ENCODE data around the gene CAPN12. TPM values are rescaled to one million over a fixed set of nuclear protein-coding genes. Genes with fewer than 3 reads are reported as not detected.
A peak's percentile ranks its signal among the peaks of the same experiment; 100 is the strongest.

The CAPN12 gene
- total and polyA plus RNA-seq, 10 of the 15 experiments (the other 5 are each of a cell fraction or from before 2014, with no cell fraction given), result 0.64 to 4.6 (median 2.0) TPM

DNA sequence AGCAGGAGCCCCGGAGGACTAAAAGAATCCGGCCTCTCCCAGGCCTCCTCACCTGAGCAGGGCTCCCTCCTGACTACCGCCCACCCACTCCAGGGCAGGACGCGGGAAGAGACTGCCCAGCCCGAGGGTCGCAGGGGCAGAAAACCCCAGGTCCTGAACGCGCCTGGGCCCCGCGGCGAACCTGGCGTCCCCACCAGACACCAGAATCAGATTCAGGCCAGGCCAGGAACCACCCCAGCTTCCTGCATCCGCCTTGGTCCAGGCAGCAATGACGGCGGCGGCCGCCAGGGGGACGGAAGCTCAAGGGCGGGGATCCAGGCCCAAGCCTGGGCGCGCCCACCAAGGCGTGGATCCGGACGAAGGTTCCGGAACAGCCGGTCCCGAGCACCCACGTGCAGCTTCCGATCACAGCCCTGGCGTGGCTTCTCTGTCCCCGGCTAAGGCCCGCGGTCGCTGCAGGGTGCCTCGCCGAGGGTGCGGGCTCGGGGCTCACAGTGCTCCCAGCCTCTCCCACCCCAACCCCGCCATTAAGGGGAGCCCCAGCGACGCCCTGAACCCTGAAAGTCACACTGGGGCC lies 25.4 kb upstream of the CAPN12 start (continued):
- no peak for TF ChIP-seq CEBPB (IDR thresholded peaks at IDR 0.05; ENCODE audit: borderline replicate concordance in 1 of 2, low read depth in 2 of 2, low read length in 2 of 2)
- peak; percentile 29 to 69 (median 60) for TF ChIP-seq CTCF (IDR thresholded peaks at IDR 0.05 in 2 of 3, conservative IDR thresholded peaks at IDR 0.05 in 1 of 3; ENCODE audit: control insufficient read depth in 2 of 3, extremely low read depth in 1 of 3, insufficient read depth in 1 of 3, low read depth in 3 of 3, low read length in 3 of 3)
- TF ChIP-seq USF2 (IDR thresholded peaks at IDR 0.05; ENCODE audit: borderline replicate concordance, low read depth, low read length), result no peak
- TF ChIP-seq ZNF274 (IDR thresholded peaks at IDR 0.05; ENCODE audit: insufficient read depth, insufficient read length), result no peak
- TF ChIP-seq RUNX3 (IDR thresholded peaks at IDR 0.05; ENCODE audit: low read length), result no peak
- TF ChIP-seq DPF2 (IDR thresholded peaks at IDR 0.05), result no peak
- TF ChIP-seq GABPA (IDR thresholded peaks at IDR 0.05; ENCODE audit: low read depth), result no peak
- TF ChIP-seq, protein P1, sequence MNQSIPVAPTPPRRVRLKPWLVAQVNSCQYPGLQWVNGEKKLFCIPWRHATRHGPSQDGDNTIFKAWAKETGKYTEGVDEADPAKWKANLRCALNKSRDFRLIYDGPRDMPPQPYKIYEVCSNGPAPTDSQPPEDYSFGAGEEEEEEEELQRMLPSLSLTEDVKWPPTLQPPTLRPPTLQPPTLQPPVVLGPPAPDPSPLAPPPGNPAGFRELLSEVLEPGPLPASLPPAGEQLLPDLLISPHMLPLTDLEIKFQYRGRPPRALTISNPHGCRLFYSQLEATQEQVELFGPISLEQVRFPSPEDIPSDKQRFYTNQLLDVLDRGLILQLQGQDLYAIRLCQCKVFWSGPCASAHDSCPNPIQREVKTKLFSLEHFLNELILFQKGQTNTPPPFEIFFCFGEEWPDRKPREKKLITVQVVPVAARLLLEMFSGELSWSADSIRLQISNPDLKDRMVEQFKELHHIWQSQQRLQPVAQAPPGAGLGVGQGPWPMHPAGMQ (IDR thresholded peaks at IDR 0.05; ENCODE audit: borderline replicate concordance), result no peak
- 0 out of 2 replicates have a peak, but pooled peaks have one; percentile 14 for TF ChIP-seq HCFC1 (IDR thresholded peaks at IDR 0.05; ENCODE audit: low read length)
- peak in 1 of 2 experiments; percentile 43; a peak in 1 of 4 replicates for TF ChIP-seq IKZF2 (IDR thresholded peaks at IDR 0.05)

Measured in GM12878 (cell line).